LNCaP clone FGC (cell line): Measurements from ENCODE around the gene RIIAD1.

Experiments
- DNase-seq: peaks from one replicate; pipeline ENCODE4 v3.0.0-alpha.2; 2011; ENCODE audit warnings: low read depth
- H3K4me3 ChIP-seq: 2 replicates; pipeline ENCODE4 v1.5.1; 2011; ENCODE audit warnings: mild to moderate bottlenecking, low read depth, low read length, control low read depth
- TF ChIP-seq, protein P1 (sequence below): IDR thresholded peaks from 2 replicates; pipeline ENCODE4 v1.5.1; 2012; ENCODE audit warnings: mild to moderate bottlenecking; ENCODE audit not compliant: control insufficient read depth, insufficient read depth; ENCODE audit errors: extremely low read depth

The RIIAD1 gene

DNA sequence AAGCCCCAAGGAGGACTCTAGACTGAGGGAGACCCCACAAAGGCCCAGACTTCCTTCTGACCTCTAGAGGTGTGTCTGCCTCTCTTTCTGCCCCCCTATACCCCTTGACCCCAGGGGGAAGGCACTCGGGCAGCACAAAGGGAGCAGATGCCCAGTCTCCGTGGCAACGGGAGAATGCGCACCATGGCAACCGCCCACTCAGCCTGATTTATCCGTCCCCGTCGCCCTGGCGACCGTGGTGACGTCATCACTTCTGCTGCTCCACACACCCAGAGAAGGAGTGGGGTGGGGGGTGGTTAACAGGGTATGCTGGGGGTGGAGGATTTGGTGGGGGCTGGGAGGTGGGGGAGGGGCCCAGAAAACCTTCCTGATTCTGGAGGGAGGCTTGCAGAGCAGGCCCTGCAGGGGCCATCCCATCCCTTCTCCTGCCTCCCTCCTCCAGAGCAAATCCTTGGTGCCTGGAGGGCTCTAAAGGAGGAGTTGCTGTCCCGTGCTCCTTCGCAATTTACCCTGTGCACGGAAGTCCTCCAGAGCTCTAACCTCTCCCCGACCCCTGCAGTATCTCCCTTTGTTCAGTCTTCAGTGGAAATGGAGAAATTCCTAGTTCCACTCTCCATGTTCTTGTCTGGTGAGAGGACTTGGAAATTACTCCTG, 11.0 kb upstream of the RIIAD1 start:
- no peak for DNase-seq
- TF ChIP-seq, protein P1, sequence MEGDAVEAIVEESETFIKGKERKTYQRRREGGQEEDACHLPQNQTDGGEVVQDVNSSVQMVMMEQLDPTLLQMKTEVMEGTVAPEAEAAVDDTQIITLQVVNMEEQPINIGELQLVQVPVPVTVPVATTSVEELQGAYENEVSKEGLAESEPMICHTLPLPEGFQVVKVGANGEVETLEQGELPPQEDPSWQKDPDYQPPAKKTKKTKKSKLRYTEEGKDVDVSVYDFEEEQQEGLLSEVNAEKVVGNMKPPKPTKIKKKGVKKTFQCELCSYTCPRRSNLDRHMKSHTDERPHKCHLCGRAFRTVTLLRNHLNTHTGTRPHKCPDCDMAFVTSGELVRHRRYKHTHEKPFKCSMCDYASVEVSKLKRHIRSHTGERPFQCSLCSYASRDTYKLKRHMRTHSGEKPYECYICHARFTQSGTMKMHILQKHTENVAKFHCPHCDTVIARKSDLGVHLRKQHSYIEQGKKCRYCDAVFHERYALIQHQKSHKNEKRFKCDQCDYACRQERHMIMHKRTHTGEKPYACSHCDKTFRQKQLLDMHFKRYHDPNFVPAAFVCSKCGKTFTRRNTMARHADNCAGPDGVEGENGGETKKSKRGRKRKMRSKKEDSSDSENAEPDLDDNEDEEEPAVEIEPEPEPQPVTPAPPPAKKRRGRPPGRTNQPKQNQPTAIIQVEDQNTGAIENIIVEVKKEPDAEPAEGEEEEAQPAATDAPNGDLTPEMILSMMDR = no peak
- no peak overlapping the region for H3K4me3 ChIP-seq

DNA sequence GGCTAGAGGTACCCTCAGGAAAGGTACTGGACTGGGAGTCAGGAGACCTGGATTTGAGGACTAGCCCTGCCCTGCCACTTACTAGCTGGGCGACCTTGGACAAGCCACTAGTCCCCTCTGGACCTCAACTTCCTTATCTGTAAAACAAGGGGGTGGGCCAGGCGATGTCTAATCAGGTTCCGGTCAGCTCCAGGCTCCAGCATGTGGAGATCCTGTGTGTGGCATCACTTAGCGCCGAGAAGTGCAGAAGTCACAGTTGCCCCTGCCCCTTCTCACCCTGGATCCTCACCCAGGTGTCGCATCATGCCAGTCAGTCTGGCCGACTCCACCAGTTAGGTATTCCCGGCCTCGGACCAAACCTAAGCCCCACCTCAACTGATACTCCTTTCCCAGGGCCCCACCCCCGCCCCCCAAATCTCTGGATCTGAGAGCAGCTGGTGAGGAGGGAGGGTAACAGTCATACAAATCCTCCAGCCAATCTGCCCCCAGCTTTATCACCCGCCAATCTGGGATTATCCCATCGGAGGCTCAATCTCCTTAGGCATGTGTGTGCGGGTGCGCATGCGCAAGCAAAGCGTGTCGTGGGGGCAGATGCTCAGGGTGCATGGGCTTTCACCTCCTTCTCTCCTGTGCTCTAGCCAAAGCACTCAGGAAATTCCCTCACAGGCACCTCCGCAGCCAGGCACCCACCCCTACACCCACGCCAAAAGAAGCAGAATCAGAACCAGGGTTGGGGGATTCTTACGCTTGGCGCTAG, 10.1 kb upstream of the RIIAD1 start:
- no peak for DNase-seq
- no peak overlapping the region for H3K4me3 ChIP-seq
- TF ChIP-seq, protein P1 = no peak

DNA sequence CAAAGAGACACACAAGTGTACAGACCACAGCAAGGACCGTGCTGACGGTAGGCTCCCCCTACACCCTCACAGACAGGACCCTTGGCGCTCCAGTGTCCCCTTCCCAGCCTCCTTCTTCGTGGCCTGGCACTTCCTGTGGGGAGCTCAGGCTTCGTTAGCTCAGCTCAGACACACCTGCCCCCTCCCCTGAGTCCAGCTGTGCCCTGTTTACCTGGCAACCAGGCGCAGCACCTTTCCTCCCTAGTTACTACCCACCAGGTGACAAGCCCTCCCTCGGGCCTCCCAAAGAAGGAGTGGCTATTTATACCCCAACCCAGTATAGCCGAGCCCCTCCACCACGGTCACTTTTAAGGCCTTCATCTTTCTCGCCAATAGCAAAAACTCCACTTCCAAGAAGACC, 9.4 kb upstream of the RIIAD1 start:
- H3K4me3 ChIP-seq = no peak overlapping the region
- DNase-seq = no peak
- TF ChIP-seq, protein P1 = no peak

DNA sequence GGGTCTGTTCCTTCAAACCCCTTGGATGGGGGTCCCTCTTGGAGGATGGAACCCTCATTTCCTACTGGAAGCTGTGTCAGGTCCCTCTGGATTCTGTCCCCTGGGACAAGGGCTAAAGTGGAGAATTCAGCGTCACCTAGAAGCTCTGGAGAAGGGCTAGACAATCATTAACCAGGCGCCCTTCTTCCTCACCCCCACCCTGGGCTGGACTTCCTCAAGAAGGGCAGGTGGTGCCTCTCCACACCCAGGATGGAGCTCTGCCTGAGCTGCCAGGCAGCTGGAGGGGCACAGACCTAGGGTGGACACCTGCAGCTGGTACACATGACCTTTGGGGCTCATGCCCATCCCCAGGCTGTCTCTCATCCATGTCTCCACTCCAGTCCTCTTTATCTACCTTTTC, 8.3 kb upstream of the RIIAD1 start:
- no peak for DNase-seq
- TF ChIP-seq, protein P1 = no peak
- H3K4me3 ChIP-seq = no peak overlapping the region

DNA sequence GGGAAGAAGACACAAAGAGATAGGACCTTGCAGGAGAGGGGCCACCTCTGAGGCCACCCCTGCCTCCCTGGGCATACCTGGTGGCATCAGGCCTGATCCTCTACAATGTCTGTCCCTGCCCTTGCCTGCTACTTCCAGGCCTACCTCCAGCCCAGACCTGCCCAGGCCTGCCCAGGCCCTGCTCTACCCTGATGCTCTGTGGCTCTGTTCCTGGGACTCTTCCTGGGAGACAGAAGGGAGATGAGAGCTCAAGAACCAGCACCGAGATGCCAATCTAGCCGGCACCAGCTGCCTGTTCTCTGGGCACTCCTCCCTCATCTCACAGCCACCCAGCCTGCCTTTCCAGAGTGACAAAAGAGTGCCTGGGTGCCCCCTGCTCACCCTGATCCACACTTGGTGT, 7.4 kb upstream of the RIIAD1 start:
- DNase-seq = no peak

DNA sequence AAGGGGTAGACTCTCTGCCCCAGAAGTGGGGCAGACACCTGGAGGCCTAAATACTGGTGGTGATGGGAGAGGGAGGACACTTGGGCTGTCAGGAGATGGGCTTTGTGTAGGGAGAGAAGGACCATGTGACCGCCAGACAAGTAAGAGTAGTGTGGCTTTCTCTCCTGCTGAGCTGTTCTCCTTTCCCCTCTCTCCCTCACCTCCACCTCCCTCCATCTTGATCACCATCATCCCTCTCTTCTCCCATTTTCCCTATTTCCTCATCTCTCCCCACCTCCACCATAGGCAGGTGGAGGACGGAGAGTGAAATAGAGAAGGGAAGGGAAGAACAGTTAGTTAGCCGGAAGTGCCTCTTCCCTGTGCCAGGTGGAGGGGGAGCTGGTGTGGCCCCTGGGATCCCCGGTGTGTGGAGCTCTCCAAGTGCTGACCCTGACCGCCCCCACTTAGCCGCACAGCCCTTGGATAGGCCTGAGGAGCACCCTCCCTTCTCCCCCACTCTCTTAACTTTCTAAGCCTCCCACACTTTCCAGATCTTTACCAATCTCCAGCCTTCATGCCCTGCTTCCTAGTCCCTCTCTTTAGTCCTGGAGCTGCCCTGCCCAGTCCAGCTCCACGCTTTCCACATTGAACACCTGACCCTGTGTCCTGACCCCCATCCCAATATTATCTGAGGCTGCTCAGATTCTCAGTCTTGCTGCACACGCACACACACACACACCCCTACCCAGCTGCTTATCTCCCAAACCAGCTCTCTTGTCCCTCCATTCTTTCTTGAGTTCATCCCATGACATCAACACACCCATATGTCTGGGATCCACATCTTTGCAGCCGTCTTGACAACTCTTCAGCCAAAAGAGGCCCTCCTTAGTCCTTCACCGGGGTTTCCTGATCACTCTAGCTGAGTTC, 6.2 kb upstream of the RIIAD1 start:
- DNase-seq = no peak

More for the DNA sequence above, 7.4 kb upstream of the RIIAD1 start:
- TF ChIP-seq, protein P1 = no peak
- H3K4me3 ChIP-seq = no peak overlapping the region

More for the DNA sequence above, 6.2 kb upstream of the RIIAD1 start:
- TF ChIP-seq, protein P1 = no peak
- no peak overlapping the region for H3K4me3 ChIP-seq
